WTC11 (cell line): ENCODE data around the gene SDCCAG8.

Experiments
- ATF6 ChIP-seq: sonication (generic); formaldehyde crosslinking; IDR thresholded peaks from 2 replicates; pipeline ENCODE4 v1.8.1; 2023; ENCODE audit warnings: mild to moderate bottlenecking, missing genetic modification reagents
- CREM ChIP-seq: sonication (generic); formaldehyde crosslinking; IDR thresholded peaks from 2 replicates; pipeline ENCODE4 v1.8.1; 2022; ENCODE audit warnings: mild to moderate bottlenecking, missing genetic modification reagents, moderate library complexity
- CTCF ChIP-seq: fragments of 200-600 bp; IDR thresholded peaks from 2 replicates; pipeline ENCODE4 v1.8.0; 2022; ENCODE audit warnings: antibody characterized with exemption
- TEAD4 ChIP-seq: sonication (generic); formaldehyde crosslinking; IDR thresholded peaks from 2 replicates; pipeline ENCODE4 v1.8.0; 2022; ENCODE audit warnings: mild to moderate bottlenecking, missing genetic modification reagents
- TF ChIP-seq, protein P1 (sequence below): fragments of 250-450 bp; sonication (Bioruptor Pico); IDR thresholded peaks from 2 replicates; pipeline ENCODE4 v1.9.0; 2021; ENCODE audit warnings: mild to moderate bottlenecking
- TF ChIP-seq, protein P2 (sequence below): sonication (generic); formaldehyde crosslinking; IDR thresholded peaks from 2 replicates; pipeline ENCODE4 v1.8.1; 2023; ENCODE audit warnings: mild to moderate bottlenecking, moderate library complexity, missing genetic modification reagents

GRCh38 chr1:243363832-243364231 lies 108.0 kb downstream of the SDCCAG8 start:
- TF ChIP-seq CTCF, result no peak
- TF ChIP-seq ATF6, result no peak
- no peak for TF ChIP-seq TEAD4 (CRISPR knock-in tag)
- TF ChIP-seq, protein P1, sequence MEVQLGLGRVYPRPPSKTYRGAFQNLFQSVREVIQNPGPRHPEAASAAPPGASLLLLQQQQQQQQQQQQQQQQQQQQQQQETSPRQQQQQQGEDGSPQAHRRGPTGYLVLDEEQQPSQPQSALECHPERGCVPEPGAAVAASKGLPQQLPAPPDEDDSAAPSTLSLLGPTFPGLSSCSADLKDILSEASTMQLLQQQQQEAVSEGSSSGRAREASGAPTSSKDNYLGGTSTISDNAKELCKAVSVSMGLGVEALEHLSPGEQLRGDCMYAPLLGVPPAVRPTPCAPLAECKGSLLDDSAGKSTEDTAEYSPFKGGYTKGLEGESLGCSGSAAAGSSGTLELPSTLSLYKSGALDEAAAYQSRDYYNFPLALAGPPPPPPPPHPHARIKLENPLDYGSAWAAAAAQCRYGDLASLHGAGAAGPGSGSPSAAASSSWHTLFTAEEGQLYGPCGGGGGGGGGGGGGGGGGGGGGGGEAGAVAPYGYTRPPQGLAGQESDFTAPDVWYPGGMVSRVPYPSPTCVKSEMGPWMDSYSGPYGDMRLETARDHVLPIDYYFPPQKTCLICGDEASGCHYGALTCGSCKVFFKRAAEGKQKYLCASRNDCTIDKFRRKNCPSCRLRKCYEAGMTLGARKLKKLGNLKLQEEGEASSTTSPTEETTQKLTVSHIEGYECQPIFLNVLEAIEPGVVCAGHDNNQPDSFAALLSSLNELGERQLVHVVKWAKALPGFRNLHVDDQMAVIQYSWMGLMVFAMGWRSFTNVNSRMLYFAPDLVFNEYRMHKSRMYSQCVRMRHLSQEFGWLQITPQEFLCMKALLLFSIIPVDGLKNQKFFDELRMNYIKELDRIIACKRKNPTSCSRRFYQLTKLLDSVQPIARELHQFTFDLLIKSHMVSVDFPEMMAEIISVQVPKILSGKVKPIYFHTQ (CRISPR knock-in tag), result no peak
- no peak for TF ChIP-seq CREM
- TF ChIP-seq, protein P2, sequence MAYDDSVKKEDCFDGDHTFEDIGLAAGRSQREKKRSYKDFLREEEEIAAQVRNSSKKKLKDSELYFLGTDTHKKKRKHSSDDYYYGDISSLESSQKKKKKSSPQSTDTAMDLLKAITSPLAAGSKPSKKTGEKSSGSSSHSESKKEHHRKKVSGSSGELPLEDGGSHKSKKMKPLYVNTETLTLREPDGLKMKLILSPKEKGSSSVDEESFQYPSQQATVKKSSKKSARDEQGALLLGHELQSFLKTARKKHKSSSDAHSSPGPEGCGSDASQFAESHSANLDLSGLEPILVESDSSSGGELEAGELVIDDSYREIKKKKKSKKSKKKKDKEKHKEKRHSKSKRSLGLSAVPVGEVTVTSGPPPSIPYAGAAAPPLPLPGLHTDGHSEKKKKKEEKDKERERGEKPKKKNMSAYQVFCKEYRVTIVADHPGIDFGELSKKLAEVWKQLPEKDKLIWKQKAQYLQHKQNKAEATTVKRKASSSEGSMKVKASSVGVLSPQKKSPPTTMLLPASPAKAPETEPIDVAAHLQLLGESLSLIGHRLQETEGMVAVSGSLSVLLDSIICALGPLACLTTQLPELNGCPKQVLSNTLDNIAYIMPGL (CRISPR knock-in tag), result no peak
